ENCODE data around the gene SPTLC1. TPM values are rescaled to one million over a fixed set of nuclear protein-coding genes. Genes with fewer than 3 reads are reported as not detected.

The SPTLC1 gene
- total RNA-seq, 1 experiment from 2014 or later = 63.3 TPM

GRCh38 chr9:92048924-92049625 is 66.1 kb downstream of the SPTLC1 start:
- BruUV-seq (replicated peaks) = no TSS peak
- ChIA-PET POLR2A (ENCODE audit: unreplicated experiment) (no interaction called here), CTCF (no interaction called here)
- H3K27me3 ChIP-seq (ENCODE audit: low read length) = no peaks in the 10 kb centered on the region
- no peak overlapping the region for H3K27ac ChIP-seq (ENCODE audit: low read length)
- H3K4me3 ChIP-seq (ENCODE audit: low read length) = no peak overlapping the region
- peaks cover 42% of the 10 kb centered on the region for H3K36me3 ChIP-seq (ENCODE audit: low read depth, low read length)
- no peaks in the 10 kb centered on the region for H3K4me1 ChIP-seq (ENCODE audit: insufficient read depth, low read length)
- no peak overlapping the region for H2AFZ ChIP-seq (ENCODE audit: low read length)
- H3K4me2 ChIP-seq (ENCODE audit: low read length) = no peak overlapping the region
- no peaks in the 10 kb centered on the region for H3K79me2 ChIP-seq (ENCODE audit: low read length)
- no peaks in the 10 kb centered on the region for H3F3A ChIP-seq (ENCODE audit: low read length, unreplicated experiment)
- ATAC-seq (no peak), DNase-seq (no peak)
- no peak for TF ChIP-seq EZH2 (IDR thresholded peaks at IDR 0.05; ENCODE audit: low read length, unreplicated experiment)
- TF ChIP-seq EZH2phosphoT487 (IDR thresholded peaks at IDR 0.05; ENCODE audit: borderline replicate concordance, low read length) = no peak
- TF ChIP-seq CTCF (conservative IDR thresholded peaks at IDR 0.05; ENCODE audit: low read depth, low read length) = no peak
- H4K20me1 ChIP-seq (ENCODE audit: low read length) = no peaks in the 10 kb centered on the region
- no peak overlapping the region for H3K9ac ChIP-seq (ENCODE audit: low read length)
- intact Hi-C loops (cut with micrococcal nuclease) = no loop called here
- no peaks in the 10 kb centered on the region for H3K9me2 ChIP-seq (replicated peaks; ENCODE audit: low read length)
- no peaks in the 10 kb centered on the region for H3K9me3 ChIP-seq (ENCODE audit: low read length)

GRCh38 chr9:92047500-92047899 is 67.7 kb downstream of the SPTLC1 start:
- H3K36me3 ChIP-seq (ENCODE audit: low read depth, low read length) = peaks cover 45% of the 10 kb centered on the region
- H3K9me3 ChIP-seq (ENCODE audit: low read length) = no peaks in the 10 kb centered on the region
- H3F3A ChIP-seq (ENCODE audit: low read length, unreplicated experiment) = no peaks in the 10 kb centered on the region
- H3K79me2 ChIP-seq (ENCODE audit: low read length) = no peaks in the 10 kb centered on the region
- H4K20me1 ChIP-seq (ENCODE audit: low read length) = no peaks in the 10 kb centered on the region
- no peak for DNase-seq
- no peak overlapping the region for H3K27ac ChIP-seq (ENCODE audit: low read length)
- H3K27me3 ChIP-seq (ENCODE audit: low read length) = no peaks in the 10 kb centered on the region
- no peaks in the 10 kb centered on the region for H3K4me1 ChIP-seq (ENCODE audit: insufficient read depth, low read length)
- ATAC-seq = no peak
- H3K4me2 ChIP-seq (ENCODE audit: low read length) = no peak overlapping the region
- no peaks in the 10 kb centered on the region for H3K9me2 ChIP-seq (replicated peaks; ENCODE audit: low read length)
- intact Hi-C loops (cut with micrococcal nuclease) = no loop called here
- TF ChIP-seq EZH2 (IDR thresholded peaks at IDR 0.05; ENCODE audit: low read length, unreplicated experiment) (no peak), CTCF (conservative IDR thresholded peaks at IDR 0.05; ENCODE audit: low read depth, low read length) (no peak), EZH2phosphoT487 (IDR thresholded peaks at IDR 0.05; ENCODE audit: borderline replicate concordance, low read length) (no peak)
- H2AFZ ChIP-seq (ENCODE audit: low read length) = no peak overlapping the region
- ChIA-PET CTCF (no interaction called here), POLR2A (ENCODE audit: unreplicated experiment) (no interaction called here)
- no TSS peak for BruUV-seq (replicated peaks)
- H3K4me3 ChIP-seq (ENCODE audit: low read length) = no peak overlapping the region
- H3K9ac ChIP-seq (ENCODE audit: low read length) = no peak overlapping the region

GRCh38 chr9:92046676-92047075 is 68.5 kb downstream of the SPTLC1 start:
- H2AFZ ChIP-seq (ENCODE audit: low read length) = no peak overlapping the region
- no peaks in the 10 kb centered on the region for H3K9me3 ChIP-seq (ENCODE audit: low read length)
- no peak overlapping the region for H3K4me2 ChIP-seq (ENCODE audit: low read length)
- peaks cover 54% of the 10 kb centered on the region for H3K36me3 ChIP-seq (ENCODE audit: low read depth, low read length)
- no peaks in the 10 kb centered on the region for H3K79me2 ChIP-seq (ENCODE audit: low read length)
- no peak overlapping the region for H3K9ac ChIP-seq (ENCODE audit: low read length)
- H3K9me2 ChIP-seq (replicated peaks; ENCODE audit: low read length) = no peaks in the 10 kb centered on the region
- no peak for TF ChIP-seq CTCF (conservative IDR thresholded peaks at IDR 0.05; ENCODE audit: low read depth, low read length)
- TF ChIP-seq EZH2phosphoT487 (IDR thresholded peaks at IDR 0.05; ENCODE audit: borderline replicate concordance, low read length) = no peak
- no peak for TF ChIP-seq EZH2 (IDR thresholded peaks at IDR 0.05; ENCODE audit: low read length, unreplicated experiment)
- intact Hi-C loops (cut with micrococcal nuclease) = no loop called here
- POLR2A ChIA-PET (ENCODE audit: unreplicated experiment) = no interaction called here
- ATAC-seq (no peak), DNase-seq (no peak)
- no peak overlapping the region for H3K27ac ChIP-seq (ENCODE audit: low read length)
- no peaks in the 10 kb centered on the region for H3K27me3 ChIP-seq (ENCODE audit: low read length)
- CTCF ChIA-PET = no interaction called here
- H3F3A ChIP-seq (ENCODE audit: low read length, unreplicated experiment) = no peaks in the 10 kb centered on the region
- no peaks in the 10 kb centered on the region for H4K20me1 ChIP-seq (ENCODE audit: low read length)
- BruUV-seq (replicated peaks) = no TSS peak
- no peaks in the 10 kb centered on the region for H3K4me1 ChIP-seq (ENCODE audit: insufficient read depth, low read length)
- H3K4me3 ChIP-seq (ENCODE audit: low read length) = no peak overlapping the region
